Esophagus squamous epithelium (tissue), 5 donors: ENCODE measurements around the gene GALNS. TPM values are rescaled to one million over a fixed set of nuclear protein-coding genes. Genes with fewer than 3 reads are reported as not detected.
A peak's percentile ranks its signal among the peaks of the same experiment; 100 is the strongest.

Source experiments
- DNase-seq: peaks from one replicate; lab custom pipeline; 2025; lab: John Stamatoyannopoulos, UW
- H3K27ac ChIP-seq, 4 donors: fragments of 200-600 bp; sonication (generic); one replicate each; pipeline ENCODE4 v1.5.1; 2016 to 2019; ENCODE audit warnings: mild to moderate bottlenecking in 1 of 4
- H3K27me3 ChIP-seq, 4 donors: fragments of 200-600 bp; sonication (generic); 1 replicate in 3 of 4; 2 replicates in 1 of 4; pipeline versions ENCODE4 v1.5.1 to v1.6.0; 2017 to 2021; ENCODE audit warnings: antibody characterized with exemption in 1 of 4
- H3K36me3 ChIP-seq, 3 donors: fragments of 200-600 bp; sonication (generic); one replicate each; pipeline ENCODE4 v1.5.1; 2016 to 2019
- H3K4me1 ChIP-seq, 3 donors: fragments of 200-600 bp; sonication (generic); one replicate each; pipeline ENCODE4 v1.5.1; 2017 to 2019
- H3K4me3 ChIP-seq, 4 donors: fragments of 200-600 bp; sonication (generic); 1 replicate in 3 of 4; 2 replicates in 1 of 4; pipeline ENCODE4 v1.5.1; 2016 to 2019; ENCODE audit warnings: mild to moderate bottlenecking in 2 of 4, moderate library complexity in 1 of 4
- H3K9me3 ChIP-seq, 3 donors: fragments of 200-600 bp; sonication (generic); one replicate each; pipeline ENCODE4 v1.5.1; 2016 to 2019
- CTCF ChIP-seq, 6 experiments: fragments of 450-650 bp in 4 of 6; fragments of 200-600 bp in 2 of 6; sonication (generic) in 2 of 6; IDR thresholded peaks; one replicate each; pipeline ENCODE4 v1.5.1; 2016 to 2019; ENCODE audit warnings: antibody characterized with exemption in 6 of 6, mild to moderate bottlenecking in 4 of 6, moderate library complexity in 4 of 6
- POLR2A ChIP-seq, 4 donors: fragments of 450-650 bp; IDR thresholded peaks; one replicate each; pipeline ENCODE4 v1.6.1; 2017; ENCODE audit warnings: antibody characterized with exemption in 4 of 4, mild to moderate bottlenecking in 4 of 4, moderate library complexity in 3 of 4
- WGBS, 2 donors: methylation state at CpG; one replicate each; pipeline ENCODE4 v1.1.5; 2018; 5-methylcytosine and 5-hydroxymethylcytosine counted together
- intact Hi-C: fragments of 100-400 bp; cut with DNase I; formaldehyde crosslinking; loops from one replicate; pipeline ENCODE4 v1.15.0; 2022
- total RNA-seq, 4 donors: library from RNA; depleted of rRNA; stranded (reverse); fragments of >200 nt; gene quantifications; one replicate each; pipeline ENCODE4 v1.1.0, GENCODE V29; 2016
- donor health status: DM: yes; HTN: yes; CAD: no.

Gene GALNS
- 10 to 100 TPM in 3 of 4 donors, 1 to 10 TPM in 1; 9.5 to 24.2 (median 20.5) TPM for total RNA-seq

- intact Hi-C loops, result loop anchor here (5.0 kb wide), 1 partner anchor 45 kb away; the partner anchor contains the start of gene APRT
- H3K4me1 ChIP-seq, result peaks cover 16 to 50% (median 21%) of the 10 kb centered on the region in 3 donors
- no peaks in the 10 kb centered on the region for H3K9me3 ChIP-seq
- peak within 1 kb of the TSS; percentile 81 to 99 (median 86) for H3K4me3 ChIP-seq
- peak; percentile 84 for DNase-seq
- peaks cover 9 to 51% (median 23%) of the 10 kb centered on the region in 3 donors for H3K36me3 ChIP-seq
- WGBS, 2 donors, result 0 to 1% methylated on average over 10 to 14 of the region's 87 CpGs
- H3K27me3 ChIP-seq, result no peaks in the 10 kb centered on the region
- TF ChIP-seq CTCF (IDR thresholded peaks at IDR 0.05), result peak in 1 of 6 experiments; percentile 20
- TF ChIP-seq POLR2A (IDR thresholded peaks at IDR 0.05), result peak in 3 of 4 donors; percentile 68 to 82 (median 73)
- peak within 1 kb of the TSS; percentile 81 to 90 (median 88) for H3K27ac ChIP-seq
Measured at GRCh38 chr16:88856828-88857727, at the start of gene GALNS, which contains the start of gene TRAPPC2L. GALNS (minus strand) TSS chr16:88856947; CDS start chr16:88856877, 70 bp downstream. TRAPPC2L (plus strand) TSS chr16:88857127; CDS start chr16:88857151, 24 bp downstream.

GRCh38 chr16:88906020-88906419 is 49.3 kb upstream of the GALNS start:
- DNase-seq, result no peak
- 81 to 85% methylated on average over 8 to 12 of the region's 16 CpGs for WGBS, 2 donors
- intact Hi-C loops, result no loop called here

GRCh38 chr16:88905563-88905962 is 48.8 kb upstream of the GALNS start:
- no peak for TF ChIP-seq POLR2A (IDR thresholded peaks at IDR 0.05)
- no peak for TF ChIP-seq CTCF (IDR thresholded peaks at IDR 0.05)
- intact Hi-C loops, result no loop called here
- peaks cover 0 to 35% (median 9%) of the 10 kb centered on the region in 3 donors for H3K4me1 ChIP-seq
- H3K27ac ChIP-seq, result no peak overlapping the region
- peaks cover 0 to 10% (median 0%) of the 10 kb centered on the region in 3 donors for H3K36me3 ChIP-seq
- 44% methylated on average over 2 of the region's 13 CpGs; no CpG with 5 or more reads in 1 of the 2 donors for WGBS, 2 donors
- peaks cover 0 to 32% (median 0%) of the 10 kb centered on the region in 4 donors for H3K27me3 ChIP-seq
- DNase-seq, result no peak
- no peak overlapping the region for H3K4me3 ChIP-seq
- H3K9me3 ChIP-seq, result no peaks in the 10 kb centered on the region

More at GRCh38 chr16:88906020-88906419, 49.3 kb upstream of the GALNS start:
- Histone ChIP-seq H3K27me3 (peaks cover 0 to 32% (median 0%) of the 10 kb centered on the region in 4 donors), H3K27ac (no peak overlapping the region), H3K4me3 (no peak overlapping the region), H3K4me1 (peaks cover 0 to 40% (median 9%) of the 10 kb centered on the region in 3 donors), H3K9me3 (no peaks in the 10 kb centered on the region), H3K36me3 (peaks cover 0 to 5% (median 0%) of the 10 kb centered on the region in 3 donors)
- no peak for TF ChIP-seq POLR2A (IDR thresholded peaks at IDR 0.05)
- no peak for TF ChIP-seq CTCF (IDR thresholded peaks at IDR 0.05)

GRCh38 chr16:88904676-88905365 is 48.1 kb upstream of the GALNS start:
- no peak for TF ChIP-seq CTCF (IDR thresholded peaks at IDR 0.05)
- no peak for TF ChIP-seq POLR2A (IDR thresholded peaks at IDR 0.05)
- intact Hi-C loops, result no loop called here
- no peak overlapping the region for H3K4me3 ChIP-seq
- no peaks in the 10 kb centered on the region for H3K9me3 ChIP-seq
- DNase-seq, result no peak
- 76 to 100% methylated on average over 1 to 8 of the region's 21 CpGs for WGBS, 2 donors
- peaks cover 0 to 32% (median 0%) of the 10 kb centered on the region in 4 donors for H3K27me3 ChIP-seq
- H3K36me3 ChIP-seq, result peaks cover 0 to 17% (median 0%) of the 10 kb centered on the region in 3 donors
- H3K4me1 ChIP-seq, result peaks cover 0 to 30% (median 4%) of the 10 kb centered on the region in 3 donors
- H3K27ac ChIP-seq, result no peak overlapping the region
